GM12878 (cell line): ENCODE measurements around the gene LRRC61. TPM values are rescaled to one million over a fixed set of nuclear protein-coding genes. Genes with fewer than 3 reads are reported as not detected.

ENCODE experiments used
- ATAC-seq: fragments of 200-7000 bp; cut with Tn5 transposase; 3 replicates; pipeline ENCODE4 v1.9.1; 2020; ENCODE audit warnings: mild to moderate bottlenecking, moderate library complexity
- BruUV-seq: library from RNA; stranded (reverse); fragments of 400-500 nt; replicated peaks from 2 replicates; lab custom pipeline; 2021; lab: Mats Ljungman, UMichigan
- CTCF ChIA-PET: fragments of 300-600 bp; sonication (Branson Sonifier 250); formaldehyde crosslinking; extraction: SDS; loops from one replicate; lab custom pipeline; 2021; ENCODE audit warnings: inconsistent platforms; lab: Yijun Ruan, JAX
- POLR2A ChIA-PET: fragments of 350-600 bp; formaldehyde crosslinking; extraction: SDS; loops from one replicate; lab custom pipeline; 2021; ENCODE audit warnings: inconsistent platforms; lab: Charles Lee
- RAD21 ChIA-PET: fragments of 300-600 bp; sonication (Branson Sonifier 250); formaldehyde crosslinking; loops from one replicate; lab custom pipeline; 2023; ENCODE audit warnings: antibody characterized with exemption; ENCODE audit not compliant: unreplicated experiment; lab: Charles Lee
- SMC1A ChIA-PET: fragments of 300-600 bp; sonication (Branson Sonifier 250); formaldehyde crosslinking; loops from one replicate; lab custom pipeline; 2023; ENCODE audit not compliant: unreplicated experiment, uncharacterized antibody; lab: Charles Lee
- DNase-seq: peaks from one replicate; pipeline ENCODE4 v3.0.0-alpha.2; 2011; ENCODE audit warnings: low read depth, low spot score
- FAIRE-seq: peaks from 3 replicates; lab custom pipeline; 2011; peaks lifted over from hg19 to GRCh38; lab: Jason Lieb, UNC
- H2AFZ ChIP-seq: 2 replicates; pipeline ENCODE4 v1.6.0; 2011; ENCODE audit warnings: low read depth, low read length, control low read depth; ENCODE audit not compliant: control insufficient read depth
- H3K27ac ChIP-seq: 2 replicates; pipeline ENCODE4 v1.5.1; 2011; ENCODE audit warnings: control low read depth; ENCODE audit not compliant: control insufficient read depth, insufficient read depth
- H3K27me3 ChIP-seq, 2 experiments: replicated peaks in 1 of 2; 2 replicates each; pipeline versions ENCODE4 v1.6.0 to v1.6.1; 2011; ENCODE audit warnings: low read length in 1 of 2; ENCODE audit not compliant: control insufficient read depth in 2 of 2, insufficient read depth in 2 of 2
- H3K36me3 ChIP-seq, 2 experiments: 2 replicates each; pipeline ENCODE4 v1.5.1; 2011; ENCODE audit warnings: low read length in 1 of 2; ENCODE audit not compliant: control insufficient read depth in 2 of 2, insufficient read depth in 2 of 2
- H3K4me1 ChIP-seq: 2 replicates; pipeline ENCODE4 v1.6.1; 2011; ENCODE audit warnings: mild to moderate bottlenecking, low read length, moderate library complexity, mixed read lengths; ENCODE audit not compliant: control insufficient read depth, insufficient read depth
- H3K4me2 ChIP-seq: 2 replicates; pipeline ENCODE4 v1.6.0; 2011; ENCODE audit warnings: control low read depth; ENCODE audit not compliant: control insufficient read depth, insufficient read depth
- H3K4me3 ChIP-seq: fragments of 200-600 bp; sonication (generic); 2 replicates; pipeline ENCODE4 v1.5.1; 2016
- H3K79me2 ChIP-seq: 2 replicates; pipeline ENCODE4 v1.6.0; 2011; ENCODE audit warnings: low read length; ENCODE audit not compliant: control insufficient read depth, insufficient read depth
- H3K9ac ChIP-seq: 2 replicates; pipeline ENCODE4 v1.8.0; 2011; ENCODE audit warnings: low read length, control low read depth, mixed read lengths; ENCODE audit not compliant: control insufficient read depth, insufficient read depth
- H3K9me3 ChIP-seq: replicated peaks from 3 replicates; pipeline ENCODE4 v1.5.1; 2011; ENCODE audit warnings: mild to moderate bottlenecking, low read length; ENCODE audit not compliant: control insufficient read depth, insufficient read depth
- H4K20me1 ChIP-seq: 2 replicates; pipeline ENCODE4 v1.6.0; 2011; ENCODE audit not compliant: control insufficient read depth, insufficient read depth
- BMI1 ChIP-seq: fragments of 450-650 bp; IDR thresholded peaks from 2 replicates; pipeline ENCODE4 v1.6.1; 2016; ENCODE audit warnings: mild to moderate bottlenecking, moderate library complexity, borderline replicate concordance
- GABPA ChIP-seq: IDR thresholded peaks from 2 replicates; pipeline ENCODE4 v1.6.1; 2014; ENCODE audit warnings: antibody characterized with exemption, low read depth, mild to moderate bottlenecking, inconsistent platforms
- MTA2 ChIP-seq: fragments of 450-650 bp; IDR thresholded peaks from 2 replicates; pipeline ENCODE4 v1.6.1; 2016; ENCODE audit warnings: low read depth, mild to moderate bottlenecking, moderate library complexity
- POLR2A ChIP-seq: IDR thresholded peaks from 2 replicates; pipeline ENCODE4 v1.6.1; 2011; ENCODE audit warnings: low read depth, mild to moderate bottlenecking, low read length
- WGBS: methylation state at CpG from one replicate; pipeline ENCODE4 v1.1.6; 2016; ENCODE audit warnings: low lambda C conversion rate; ENCODE audit not compliant: insufficient replicate concordance, insufficient coverage; ENCODE audit errors: missing lambda C conversion rate; 5-methylcytosine and 5-hydroxymethylcytosine counted together
- in situ Hi-C: fragments of 300-500 bp; cut with MboI; formaldehyde crosslinking; loops from 9 replicates; pipeline ENCODE4 v1.14.3; 2018; ENCODE audit warnings: mixed read lengths
- intact Hi-C: fragments of 100-400 bp; cut with micrococcal nuclease; formaldehyde crosslinking; loops from one replicate; pipeline ENCODE4 v1.14.2; 2022; ENCODE audit not compliant: unreplicated experiment
- polyA plus RNA-seq, 11 experiments: library from polyadenylated mRNA; depleted of rRNA in 4 of 11; unstranded in 6 of 11; stranded (reverse) in 5 of 11; fragments of >200 nt; fragmentation: Nextera tagmentation in 4 of 11; fragmentation: Illumina TruSeq in 1 of 11; extraction: Ambion mirVana in 4 of 11; extraction: Trizol in 1 of 11; gene quantifications; 1 replicate in 1 of 11; 2 replicates in 10 of 11; pipeline versions ENCODE4 v1.2.1 to v1.2.3, GENCODE V29; 2011 to 2016; ENCODE audit warnings: inconsistent platforms in 2 of 11, missing spikeins in 2 of 11, low read depth in 1 of 11
- total RNA-seq, 4 experiments: library from RNA; depleted of rRNA in 3 of 4; stranded (reverse); fragments of >200 nt in 3 of 4; fragmentation: Illumina TruSeq in 1 of 4; extraction: Trizol in 1 of 4; gene quantifications; 2 replicates each; pipeline versions ENCODE4 v1.2.1 to v1.2.3, GENCODE V29; 2013 to 2021
- TF ChIP-seq, protein P1 (sequence below): IDR thresholded peaks from 2 replicates; pipeline ENCODE4 v1.6.1; 2011; ENCODE audit warnings: mild to moderate bottlenecking, low read depth, low read length, moderate library complexity; ENCODE audit not compliant: insufficient replicate concordance
- TF ChIP-seq, protein P2 (sequence below): fragments of 450-650 bp; IDR thresholded peaks from 2 replicates; pipeline ENCODE4 v1.6.1; 2018; ENCODE audit warnings: borderline replicate concordance, mild to moderate bottlenecking; ENCODE audit not compliant: partially characterized antibody
- TF ChIP-seq, protein P3 (sequence below): fragments of 450-650 bp; formaldehyde crosslinking; IDR thresholded peaks from 2 replicates; pipeline ENCODE4 v1.4.0; 2020; ENCODE audit warnings: mild to moderate bottlenecking, moderate library complexity

LRRC61 gene
- total and polyA plus RNA-seq, 10 of the 15 experiments (the other 5 are each of a cell fraction or from before 2014, with no cell fraction given) = 1.4 to 54.2 (median 21.8) TPM

DNA sequence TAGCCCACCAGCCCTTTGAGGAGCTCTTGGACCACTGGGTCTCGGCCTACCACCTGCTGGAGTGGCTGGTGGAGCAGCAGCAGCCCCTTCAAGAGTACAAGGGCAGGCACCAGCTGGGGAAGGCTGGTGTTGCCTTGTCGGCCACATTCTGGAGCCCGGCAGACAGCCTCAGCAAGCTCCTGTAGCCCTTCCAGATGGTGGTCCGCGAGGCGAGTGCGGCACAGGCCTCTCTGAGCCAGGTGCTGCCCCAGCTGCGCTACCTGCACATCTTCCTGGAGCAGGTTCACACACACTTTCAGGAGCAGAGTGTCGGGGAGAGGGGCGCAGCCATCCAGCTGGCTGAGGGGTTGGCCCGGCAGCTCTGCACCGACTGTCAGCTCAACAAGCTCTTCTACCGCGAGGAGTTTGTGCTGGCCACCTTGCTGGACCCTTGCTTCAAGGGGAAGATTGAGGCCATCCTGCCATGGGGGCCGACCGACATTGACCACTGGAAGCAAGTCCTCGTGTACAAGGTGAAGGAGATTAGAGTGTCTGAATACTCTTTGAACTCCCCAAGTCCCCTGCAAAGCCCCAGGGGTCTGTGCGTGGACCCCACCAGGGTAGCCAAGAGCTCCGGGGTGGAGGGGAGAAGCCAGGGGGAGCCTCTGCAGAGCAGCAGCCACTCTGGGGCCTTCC is 7.2 kb downstream of the LRRC61 start:
- CTCF ChIA-PET = interaction anchor here (0.8 to 1.2 kb wide), 2 partner anchors 19 to 91 kb away, joined by 3 read pairs; no protein-coding TSS in a partner anchor
- H3K27ac ChIP-seq = no peak overlapping the region
- POLR2A ChIA-PET = interaction anchor here (1.3 kb wide), 1 partner anchor 47 kb away, joined by 3 read pairs; no protein-coding TSS in a partner anchor
- SMC1A ChIA-PET = interaction anchor here (1.2 kb wide), 1 partner anchor 13 kb away, joined by 4 read pairs; no protein-coding TSS in a partner anchor
- DNase-seq (no peak), ATAC-seq (no peak), FAIRE-seq (no peak)
- no peak overlapping the region for H3K4me3 ChIP-seq
- intact Hi-C loops (no loop called here), in situ Hi-C loops (no loop called here)
- WGBS = 89% methylated on average over 19 of the region's 19 CpGs
- no peak overlapping the region for H3K9ac ChIP-seq
- H3K4me1 ChIP-seq = no peaks in the 10 kb centered on the region
- peaks cover 6 to 20% of the 10 kb centered on the region in 2 experiments for H3K36me3 ChIP-seq
- peaks cover under 1% of the 10 kb centered on the region for H3K79me2 ChIP-seq
- TF ChIP-seq POLR2A = peak; percentile 9; the same call in 1 of the 2 replicates
- TF ChIP-seq GABPA = no peak
- TF ChIP-seq, protein P1, sequence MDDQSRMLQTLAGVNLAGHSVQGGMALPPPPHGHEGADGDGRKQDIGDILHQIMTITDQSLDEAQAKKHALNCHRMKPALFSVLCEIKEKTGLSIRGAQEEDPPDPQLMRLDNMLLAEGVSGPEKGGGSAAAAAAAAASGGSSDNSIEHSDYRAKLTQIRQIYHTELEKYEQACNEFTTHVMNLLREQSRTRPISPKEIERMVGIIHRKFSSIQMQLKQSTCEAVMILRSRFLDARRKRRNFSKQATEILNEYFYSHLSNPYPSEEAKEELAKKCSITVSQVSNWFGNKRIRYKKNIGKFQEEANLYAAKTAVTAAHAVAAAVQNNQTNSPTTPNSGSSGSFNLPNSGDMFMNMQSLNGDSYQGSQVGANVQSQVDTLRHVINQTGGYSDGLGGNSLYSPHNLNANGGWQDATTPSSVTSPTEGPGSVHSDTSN = no peak
- no TSS peak for BruUV-seq
- RAD21 ChIA-PET = no interaction called here
- no peaks in the 10 kb centered on the region for H3K9me3 ChIP-seq
- H4K20me1 ChIP-seq = no peaks in the 10 kb centered on the region
- H3K4me2 ChIP-seq = no peak overlapping the region
- H2AFZ ChIP-seq = no peak overlapping the region
- H3K27me3 ChIP-seq = no peaks in the 10 kb centered on the region

DNA sequence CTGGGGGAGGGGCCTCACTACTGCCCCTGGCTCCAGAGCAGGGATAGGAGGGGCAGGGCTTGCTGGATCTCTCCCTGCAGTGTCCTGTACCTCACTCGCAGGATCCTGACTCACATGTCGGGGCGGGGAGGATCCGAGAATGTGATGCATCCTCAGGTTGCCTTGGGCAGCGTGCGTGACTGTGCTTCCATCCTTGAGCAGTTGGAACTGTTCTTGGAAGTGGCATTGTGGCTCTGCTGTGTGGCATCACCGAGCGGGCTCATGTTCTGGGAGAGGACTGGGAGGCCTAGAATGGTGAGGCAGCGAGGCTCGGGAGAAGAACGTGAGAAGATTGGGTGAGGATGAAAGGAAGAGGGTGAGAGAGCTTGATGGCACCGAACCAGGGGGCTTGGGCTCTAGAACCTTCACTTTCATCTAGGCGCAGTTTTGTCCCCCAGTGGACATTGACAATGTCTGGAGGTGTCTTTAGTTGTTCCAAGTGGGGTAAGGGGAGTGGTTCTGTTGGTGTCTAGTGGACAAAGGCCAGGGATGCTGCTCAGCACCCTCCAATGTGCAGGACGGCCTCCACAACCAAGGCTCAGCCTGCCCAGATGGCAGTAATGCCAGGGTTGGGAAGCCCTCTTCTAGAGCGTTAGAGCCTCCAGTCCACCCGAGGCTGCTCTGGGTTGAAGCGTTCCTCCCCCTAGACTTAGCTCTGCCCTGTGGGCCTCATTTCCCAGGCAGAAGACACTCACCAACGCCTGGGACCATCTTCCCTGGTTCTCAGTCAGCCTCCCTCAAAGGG is 9.9 kb downstream of the LRRC61 start:
- Histone ChIP-seq H3K27ac (no peak overlapping the region), H3K4me3 (no peak overlapping the region), H3K4me2 (no peak overlapping the region), H3K9me3 (no peaks in the 10 kb centered on the region), H3K4me1 (no peaks in the 10 kb centered on the region), H4K20me1 (no peaks in the 10 kb centered on the region), H3K27me3 (no peaks in the 10 kb centered on the region), H3K36me3 (peaks cover 11 to 13% of the 10 kb centered on the region in 2 experiments), H2AFZ (no peak overlapping the region), H3K9ac (no peak overlapping the region), H3K79me2 (no peaks in the 10 kb centered on the region)
- no peak for FAIRE-seq
- DNase-seq = no peak
- in situ Hi-C loops = no loop called here
- 96% methylated on average over 18 of the region's 18 CpGs for WGBS
- no peak for ATAC-seq
- POLR2A ChIA-PET = no interaction called here
- SMC1A ChIA-PET = no interaction called here
- CTCF ChIA-PET = no interaction called here
- RAD21 ChIA-PET = no interaction called here
- no TSS peak for BruUV-seq
- intact Hi-C loops = no loop called here
- TF ChIP-seq, protein P2, sequence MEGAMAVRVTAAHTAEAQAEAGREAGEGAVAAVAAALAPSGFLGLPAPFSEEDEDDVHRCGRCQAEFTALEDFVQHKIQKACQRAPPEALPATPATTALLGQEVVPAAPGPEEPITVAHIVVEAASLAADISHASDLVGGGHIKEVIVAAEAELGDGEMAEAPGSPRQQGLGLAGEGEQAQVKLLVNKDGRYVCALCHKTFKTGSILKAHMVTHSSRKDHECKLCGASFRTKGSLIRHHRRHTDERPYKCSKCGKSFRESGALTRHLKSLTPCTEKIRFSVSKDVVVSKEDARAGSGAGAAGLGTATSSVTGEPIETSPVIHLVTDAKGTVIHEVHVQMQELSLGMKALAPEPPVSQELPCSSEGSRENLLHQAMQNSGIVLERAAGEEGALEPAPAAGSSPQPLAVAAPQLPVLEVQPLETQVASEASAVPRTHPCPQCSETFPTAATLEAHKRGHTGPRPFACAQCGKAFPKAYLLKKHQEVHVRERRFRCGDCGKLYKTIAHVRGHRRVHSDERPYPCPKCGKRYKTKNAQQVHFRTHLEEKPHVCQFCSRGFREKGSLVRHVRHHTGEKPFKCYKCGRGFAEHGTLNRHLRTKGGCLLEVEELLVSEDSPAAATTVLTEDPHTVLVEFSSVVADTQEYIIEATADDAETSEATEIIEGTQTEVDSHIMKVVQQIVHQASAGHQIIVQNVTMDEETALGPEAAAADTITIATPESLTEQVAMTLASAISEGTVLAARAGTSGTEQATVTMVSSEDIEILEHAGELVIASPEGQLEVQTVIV = no peak
- TF ChIP-seq BMI1 (no peak), MTA2 (no peak)
- TF ChIP-seq, protein P3, sequence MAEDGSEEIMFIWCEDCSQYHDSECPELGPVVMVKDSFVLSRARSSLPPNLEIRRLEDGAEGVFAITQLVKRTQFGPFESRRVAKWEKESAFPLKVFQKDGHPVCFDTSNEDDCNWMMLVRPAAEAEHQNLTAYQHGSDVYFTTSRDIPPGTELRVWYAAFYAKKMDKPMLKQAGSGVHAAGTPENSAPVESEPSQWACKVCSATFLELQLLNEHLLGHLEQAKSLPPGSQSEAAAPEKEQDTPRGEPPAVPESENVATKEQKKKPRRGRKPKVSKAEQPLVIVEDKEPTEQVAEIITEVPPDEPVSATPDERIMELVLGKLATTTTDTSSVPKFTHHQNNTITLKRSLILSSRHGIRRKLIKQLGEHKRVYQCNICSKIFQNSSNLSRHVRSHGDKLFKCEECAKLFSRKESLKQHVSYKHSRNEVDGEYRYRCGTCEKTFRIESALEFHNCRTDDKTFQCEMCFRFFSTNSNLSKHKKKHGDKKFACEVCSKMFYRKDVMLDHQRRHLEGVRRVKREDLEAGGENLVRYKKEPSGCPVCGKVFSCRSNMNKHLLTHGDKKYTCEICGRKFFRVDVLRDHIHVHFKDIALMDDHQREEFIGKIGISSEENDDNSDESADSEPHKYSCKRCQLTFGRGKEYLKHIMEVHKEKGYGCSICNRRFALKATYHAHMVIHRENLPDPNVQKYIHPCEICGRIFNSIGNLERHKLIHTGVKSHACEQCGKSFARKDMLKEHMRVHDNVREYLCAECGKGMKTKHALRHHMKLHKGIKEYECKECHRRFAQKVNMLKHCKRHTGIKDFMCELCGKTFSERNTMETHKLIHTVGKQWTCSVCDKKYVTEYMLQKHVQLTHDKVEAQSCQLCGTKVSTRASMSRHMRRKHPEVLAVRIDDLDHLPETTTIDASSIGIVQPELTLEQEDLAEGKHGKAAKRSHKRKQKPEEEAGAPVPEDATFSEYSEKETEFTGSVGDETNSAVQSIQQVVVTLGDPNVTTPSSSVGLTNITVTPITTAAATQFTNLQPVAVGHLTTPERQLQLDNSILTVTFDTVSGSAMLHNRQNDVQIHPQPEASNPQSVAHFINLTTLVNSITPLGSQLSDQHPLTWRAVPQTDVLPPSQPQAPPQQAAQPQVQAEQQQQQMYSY = no peak
